Hematopoietic multipotent progenitor cell treated with erythropoietin and hydrocortisone succinate and interleukin-3 and kit ligand, for 17 days (in vitro differentiated cells): Measurements from ENCODE around the gene HOXA9.

ENCODE experiments used
- DNase-seq: peaks from one replicate; pipeline ENCODE4 v3.0.0-alpha.2; 2015; ENCODE audit warnings: low spot score

HOXA9 gene

DNA sequence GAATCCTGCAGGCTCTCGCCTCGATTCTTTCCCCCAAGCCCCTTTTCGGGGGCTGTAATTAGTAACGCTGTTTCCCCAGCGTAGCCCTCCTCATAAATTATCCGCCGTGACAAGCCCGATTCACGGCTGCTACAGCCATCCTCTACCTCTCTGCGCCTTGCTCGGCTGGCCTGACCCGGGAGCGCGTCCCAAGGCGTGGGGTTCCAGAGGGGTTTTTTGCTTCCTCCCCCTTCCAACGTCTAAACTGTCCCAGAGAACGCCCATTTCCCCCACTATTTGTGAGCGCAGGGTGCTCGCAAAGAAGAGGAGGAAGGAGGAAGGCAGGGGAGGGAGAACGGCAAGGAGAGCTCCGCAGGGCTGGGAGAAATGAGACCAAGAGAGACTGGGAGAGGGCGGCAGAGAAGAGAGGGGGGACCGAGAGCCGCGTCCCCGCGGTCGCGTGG, 22.7 kb downstream of the HOXA9 start:
- DNase-seq = no peak

DNA sequence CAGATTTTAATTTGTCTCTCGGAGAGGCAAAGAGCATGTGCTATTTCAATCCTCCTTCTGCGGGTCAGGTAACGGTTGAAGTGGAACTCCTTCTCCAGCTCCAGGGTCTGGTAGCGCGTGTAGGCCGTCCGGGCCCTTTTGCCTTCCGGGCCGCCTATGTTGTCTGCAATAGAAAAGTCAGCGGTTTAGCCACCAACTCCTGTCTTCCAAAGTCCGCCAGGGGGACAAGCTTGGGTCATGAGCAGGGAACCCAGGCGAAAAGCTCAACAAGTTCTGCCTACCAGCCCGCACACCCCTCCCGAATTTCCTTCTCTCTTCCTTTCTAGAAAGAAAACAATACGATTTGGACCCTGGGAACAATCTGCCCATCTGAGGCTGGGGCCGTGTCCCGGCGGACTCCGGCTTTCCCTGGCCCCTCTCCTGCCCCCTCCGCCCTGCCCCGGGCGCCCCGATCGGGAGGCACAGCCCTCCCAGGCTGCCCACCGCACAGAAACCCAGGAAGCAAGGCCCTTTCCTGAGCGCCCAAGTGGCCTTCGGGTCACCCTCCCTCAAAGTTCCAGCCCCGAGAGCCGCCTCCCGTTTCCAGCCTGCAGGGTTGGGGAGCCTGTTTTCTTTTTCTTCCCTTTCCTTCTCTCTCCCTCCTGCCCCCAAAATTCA, 23.3 kb downstream of the HOXA9 start:
- no peak for DNase-seq

DNA sequence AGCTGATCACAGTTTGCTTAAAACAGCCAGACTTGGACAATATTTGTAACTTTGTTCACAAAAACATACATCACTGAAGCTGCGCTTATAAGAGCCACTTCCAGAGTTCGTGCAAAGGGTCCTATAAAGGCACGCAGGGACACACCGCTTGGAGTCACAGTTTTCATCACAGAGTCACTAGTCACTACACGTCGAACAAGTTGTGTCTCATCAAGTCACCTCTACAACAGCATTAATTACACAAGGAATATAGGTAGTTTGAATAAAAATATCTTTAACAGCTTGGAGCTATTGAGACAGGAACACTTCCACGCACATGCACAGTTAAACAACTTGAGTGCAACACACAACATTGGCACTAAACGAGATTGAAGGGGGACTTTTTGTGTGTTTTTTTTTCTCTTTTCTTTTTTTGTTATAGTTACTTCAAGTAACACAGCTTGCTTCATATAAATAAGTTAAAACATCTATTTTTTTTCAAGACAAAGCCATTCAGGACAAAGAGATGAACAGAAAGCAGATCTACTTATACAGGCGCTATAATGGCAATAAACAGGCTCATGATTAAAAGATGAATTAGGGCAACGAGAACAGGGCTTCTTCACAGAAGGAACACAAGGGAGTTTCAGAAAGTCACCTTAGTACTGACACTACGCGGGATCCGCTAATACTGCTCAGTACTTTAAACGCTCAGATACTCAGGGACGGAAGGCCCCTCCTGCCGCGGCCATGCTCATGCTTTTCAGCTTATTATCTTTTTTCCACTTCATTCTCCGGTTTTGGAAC, 24.0 kb downstream of the HOXA9 start:
- DNase-seq = no peak

DNA sequence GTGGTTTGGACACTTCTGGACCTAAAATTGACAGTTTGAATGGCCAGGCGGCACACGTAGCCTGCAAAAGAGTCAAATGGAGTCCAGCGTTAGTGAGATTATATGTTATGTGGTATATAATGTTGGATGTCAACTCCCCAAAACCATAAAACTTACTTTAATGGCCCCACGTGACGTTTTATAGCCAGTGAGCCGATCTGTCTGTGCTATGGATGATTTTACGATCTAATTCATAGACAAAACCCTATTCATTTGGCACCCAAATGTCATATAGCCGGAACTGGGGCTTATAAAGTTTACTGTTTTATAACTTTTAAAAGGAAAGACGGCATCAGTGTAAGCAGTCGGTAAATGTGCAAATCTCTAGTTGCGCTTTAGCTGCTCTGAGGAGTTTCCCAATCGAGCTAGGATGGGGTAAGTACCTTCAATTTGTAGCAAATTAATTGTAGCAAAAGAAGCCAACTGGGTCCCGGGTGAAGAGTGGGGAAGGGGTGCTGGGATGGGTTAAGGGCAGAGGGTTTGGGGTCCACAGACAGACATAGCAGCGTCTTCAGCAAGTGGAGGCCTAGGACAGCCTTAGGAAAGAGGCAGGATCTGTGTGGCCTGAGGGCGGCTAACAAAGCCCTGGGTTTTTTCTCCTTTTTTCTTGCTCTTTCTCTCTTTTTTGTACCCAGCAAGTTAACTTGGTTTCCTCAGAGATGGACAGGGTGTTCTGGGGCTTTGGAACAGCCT, 25.0 kb downstream of the HOXA9 start:
- no peak for DNase-seq

DNA sequence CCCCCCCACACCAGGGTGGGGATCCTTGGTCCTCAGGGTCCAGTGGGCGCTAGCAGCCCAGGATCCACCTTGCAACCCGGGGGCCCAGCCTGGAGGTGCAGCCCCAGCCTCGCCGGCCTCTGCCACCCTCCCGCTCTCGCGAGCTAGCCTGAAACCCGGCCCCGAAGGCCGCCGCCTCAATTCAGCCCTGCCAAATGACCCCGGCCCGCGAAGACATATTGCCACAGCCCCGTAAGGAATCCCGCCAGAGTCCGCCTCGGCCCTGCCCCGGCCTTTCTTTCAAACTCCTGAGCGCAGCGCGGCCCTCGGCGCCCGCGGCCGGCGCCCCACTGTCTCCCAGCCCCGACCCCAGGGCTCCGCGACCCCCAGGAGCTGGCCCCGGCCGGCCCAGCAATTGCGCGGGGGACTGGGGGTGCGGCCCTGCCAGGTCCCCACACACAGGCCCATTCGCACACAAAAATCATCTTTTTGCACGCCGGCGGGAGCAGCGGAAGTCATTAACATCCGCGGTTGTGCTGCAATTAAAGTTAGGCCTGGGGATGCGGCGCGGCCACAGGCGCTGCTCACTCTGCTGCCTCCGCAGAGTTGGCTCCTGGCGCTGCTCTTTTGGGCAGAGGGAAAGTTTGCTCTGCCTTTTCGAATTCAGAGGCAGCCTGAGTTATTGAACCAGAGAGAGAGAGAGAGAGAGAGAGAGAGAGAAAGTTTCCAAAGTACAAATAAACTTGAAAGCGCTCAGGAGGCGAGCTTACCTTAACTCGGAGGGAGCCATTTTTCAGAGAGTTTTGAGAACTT, 25.8 kb downstream of the HOXA9 start:
- DNase-seq = no peak

DNA sequence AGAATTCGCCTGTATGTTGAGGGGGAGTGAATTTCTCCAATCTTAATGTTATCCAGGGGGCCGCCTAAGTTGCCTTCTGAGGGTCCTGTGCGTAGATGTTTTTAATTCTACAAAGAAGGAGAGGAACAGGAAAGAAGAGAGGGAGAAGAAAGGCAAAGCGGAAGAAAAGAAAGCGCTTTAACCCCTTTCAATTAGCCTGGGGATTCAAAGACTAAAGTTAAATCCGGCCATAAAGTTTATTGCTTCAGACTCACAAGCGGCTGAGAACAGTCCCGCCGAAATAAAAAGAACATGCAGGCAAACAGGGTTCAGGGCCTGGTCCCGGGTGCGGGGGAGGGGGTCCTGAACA, 26.4 kb downstream of the HOXA9 start:
- no peak for DNase-seq

DNA sequence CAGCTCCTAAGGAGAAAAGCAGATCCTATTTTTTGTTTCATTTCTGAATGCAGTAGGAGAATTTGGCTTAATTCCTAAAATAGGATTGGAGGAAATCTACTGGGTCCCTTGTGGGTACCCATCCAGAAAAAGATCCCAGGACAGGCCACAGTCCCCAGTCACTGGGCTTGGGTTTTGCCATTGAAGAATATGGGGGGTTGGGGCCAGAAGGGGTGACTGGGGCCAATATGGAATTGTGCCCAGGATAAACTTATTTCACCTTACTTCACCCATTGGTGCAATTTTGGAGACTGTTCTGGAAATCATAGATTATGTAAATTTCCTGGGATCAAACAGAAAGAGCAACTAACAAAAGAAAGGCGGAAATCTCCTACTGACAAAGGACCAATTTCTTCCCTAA, 26.9 kb downstream of the HOXA9 start:
- DNase-seq = no peak

DNA sequence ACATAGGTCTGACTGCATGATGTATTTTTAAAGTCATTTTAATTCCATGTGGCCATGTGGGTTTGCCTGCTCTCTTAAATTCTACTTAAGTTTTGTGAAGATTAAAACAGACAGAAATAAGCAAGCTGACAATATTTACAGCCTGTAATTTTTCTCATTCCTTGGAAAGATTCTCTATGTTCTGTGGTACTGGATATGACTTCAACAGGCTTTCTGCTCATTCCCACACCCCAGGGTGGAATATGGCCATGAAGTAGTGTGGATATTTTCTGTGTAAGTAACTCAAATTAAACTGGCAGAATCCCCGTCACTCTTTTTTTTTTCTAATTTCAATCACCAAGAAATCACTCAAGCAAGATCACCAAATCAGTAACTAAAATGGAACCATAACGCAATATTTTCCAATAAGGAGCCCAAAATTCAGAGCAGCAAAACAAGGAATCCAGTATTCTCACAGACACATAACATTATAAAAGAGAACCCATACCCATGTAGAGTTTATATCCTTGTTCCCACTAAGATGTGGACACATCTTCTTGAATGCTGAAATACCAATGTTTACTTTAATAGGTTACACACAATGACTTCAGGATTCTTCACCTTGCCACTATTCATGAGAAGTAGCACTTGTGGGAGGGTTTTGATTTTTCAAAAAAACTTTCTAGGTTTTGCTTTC, 27.6 kb downstream of the HOXA9 start:
- DNase-seq = no peak

DNA sequence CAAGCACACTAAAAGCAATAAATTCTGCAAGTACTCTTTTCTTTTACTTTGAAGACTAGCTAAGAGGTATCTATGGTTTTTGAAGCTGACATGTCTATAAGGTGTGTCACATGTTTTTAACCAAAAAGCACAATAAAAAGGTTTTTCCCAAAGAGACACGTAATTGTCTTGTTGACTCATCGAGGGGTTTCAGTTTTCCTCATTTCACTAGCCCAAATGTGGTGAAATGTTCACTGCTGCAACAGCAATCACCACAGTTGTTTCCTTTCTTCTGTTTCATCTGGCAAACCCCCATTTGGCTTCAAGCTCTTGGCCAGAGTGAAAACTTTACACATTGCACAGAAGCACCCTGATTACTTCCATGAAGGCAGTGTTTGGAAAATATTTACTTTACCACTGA, 30.9 kb downstream of the HOXA9 start:
- DNase-seq = no peak

DNA sequence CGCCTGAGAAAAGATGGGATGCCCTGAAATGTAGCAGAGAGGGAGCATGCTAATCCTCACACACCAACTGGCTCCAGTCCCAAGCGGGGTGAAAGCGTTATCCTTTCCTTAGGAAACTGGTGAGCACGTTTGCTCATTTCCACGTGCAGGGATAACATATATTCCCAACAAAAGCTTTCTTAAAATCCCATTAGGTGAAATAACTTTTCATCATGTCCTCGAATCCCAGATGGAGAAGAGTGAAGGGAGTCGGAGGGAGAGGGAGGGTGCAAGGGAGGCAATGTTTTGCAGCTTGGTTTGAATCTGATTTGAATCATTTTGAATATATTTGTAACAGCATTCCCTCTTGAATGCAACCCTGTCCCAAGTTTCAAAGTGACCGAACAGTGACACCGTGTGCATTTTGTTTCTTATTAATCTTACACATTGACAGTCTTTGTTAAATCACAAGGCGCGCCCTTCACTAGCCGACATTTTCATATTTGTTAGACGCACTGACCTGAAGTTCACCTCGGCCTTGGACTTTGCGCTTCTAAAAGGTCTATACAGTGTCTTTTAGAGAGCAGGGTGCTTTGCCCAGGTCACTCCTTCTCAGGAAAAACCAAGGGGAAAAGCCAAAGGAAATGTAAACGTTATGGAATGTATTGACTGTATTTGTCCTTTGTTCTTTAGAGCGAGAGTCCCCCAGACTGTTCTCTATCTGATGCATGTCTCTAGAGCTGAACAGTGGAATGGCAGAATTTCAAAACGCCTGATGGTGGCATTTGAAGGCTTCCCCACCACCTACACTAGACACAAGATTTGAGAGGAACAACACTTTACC, 31.7 kb downstream of the HOXA9 start:
- DNase-seq = no peak

DNA sequence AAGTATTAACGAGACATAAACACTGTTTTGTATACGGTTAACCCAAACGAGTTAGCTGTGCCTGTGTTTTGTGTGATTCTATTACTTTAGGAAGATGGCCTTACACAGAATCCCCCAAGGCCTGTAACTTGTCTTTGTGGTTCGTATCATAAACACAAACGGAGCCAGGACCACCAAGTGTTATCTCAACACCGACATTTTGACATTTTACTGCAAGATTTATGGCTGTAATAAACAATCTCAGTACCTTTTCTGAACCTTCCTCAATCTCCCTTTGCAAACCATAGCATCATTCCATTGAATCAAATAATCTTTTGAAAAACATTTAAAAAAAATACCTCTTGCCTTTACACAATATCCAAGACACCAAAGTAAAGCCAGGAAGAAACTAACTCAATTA, 32.4 kb downstream of the HOXA9 start:
- no peak for DNase-seq

DNA sequence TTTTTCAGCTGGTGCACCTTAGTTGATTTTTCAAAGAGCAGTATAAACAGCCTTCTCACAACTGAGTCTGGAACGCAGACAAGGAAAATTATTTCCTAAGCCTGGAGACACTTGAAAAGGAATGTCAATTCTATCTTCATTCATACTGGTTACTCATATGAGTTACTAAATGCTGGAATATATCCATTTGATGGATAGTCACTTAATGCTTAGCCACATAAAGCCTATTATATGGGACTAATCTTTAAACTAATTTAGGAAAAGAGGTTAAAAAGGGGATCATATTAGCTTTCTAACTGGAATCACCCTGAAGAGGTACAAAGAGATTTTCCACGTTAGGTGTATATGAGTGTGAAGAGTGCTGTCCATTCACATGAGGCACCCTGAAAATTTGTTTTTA, 33.1 kb downstream of the HOXA9 start:
- no peak for DNase-seq

DNA sequence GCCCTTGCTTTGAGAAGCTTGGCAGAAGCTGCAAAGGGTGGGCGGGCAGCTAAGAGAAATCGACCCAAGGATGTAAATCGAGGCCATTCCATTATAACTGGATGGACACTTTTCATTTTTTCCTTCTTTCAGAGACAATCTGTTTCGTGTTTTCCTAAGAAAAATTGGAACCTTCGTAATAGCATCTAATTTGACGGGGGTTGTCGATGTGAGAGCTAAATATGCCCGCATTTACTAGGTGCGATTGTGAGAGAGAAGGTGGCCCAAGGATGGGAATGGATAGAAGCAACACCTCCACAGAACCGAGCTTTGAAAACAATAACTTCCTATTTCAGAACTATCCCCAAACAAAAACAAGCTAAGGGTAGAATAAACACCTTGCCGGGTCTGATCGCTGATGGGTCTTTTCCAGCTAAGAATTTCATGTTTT, 33.9 kb downstream of the HOXA9 start:
- no peak for DNase-seq

DNA sequence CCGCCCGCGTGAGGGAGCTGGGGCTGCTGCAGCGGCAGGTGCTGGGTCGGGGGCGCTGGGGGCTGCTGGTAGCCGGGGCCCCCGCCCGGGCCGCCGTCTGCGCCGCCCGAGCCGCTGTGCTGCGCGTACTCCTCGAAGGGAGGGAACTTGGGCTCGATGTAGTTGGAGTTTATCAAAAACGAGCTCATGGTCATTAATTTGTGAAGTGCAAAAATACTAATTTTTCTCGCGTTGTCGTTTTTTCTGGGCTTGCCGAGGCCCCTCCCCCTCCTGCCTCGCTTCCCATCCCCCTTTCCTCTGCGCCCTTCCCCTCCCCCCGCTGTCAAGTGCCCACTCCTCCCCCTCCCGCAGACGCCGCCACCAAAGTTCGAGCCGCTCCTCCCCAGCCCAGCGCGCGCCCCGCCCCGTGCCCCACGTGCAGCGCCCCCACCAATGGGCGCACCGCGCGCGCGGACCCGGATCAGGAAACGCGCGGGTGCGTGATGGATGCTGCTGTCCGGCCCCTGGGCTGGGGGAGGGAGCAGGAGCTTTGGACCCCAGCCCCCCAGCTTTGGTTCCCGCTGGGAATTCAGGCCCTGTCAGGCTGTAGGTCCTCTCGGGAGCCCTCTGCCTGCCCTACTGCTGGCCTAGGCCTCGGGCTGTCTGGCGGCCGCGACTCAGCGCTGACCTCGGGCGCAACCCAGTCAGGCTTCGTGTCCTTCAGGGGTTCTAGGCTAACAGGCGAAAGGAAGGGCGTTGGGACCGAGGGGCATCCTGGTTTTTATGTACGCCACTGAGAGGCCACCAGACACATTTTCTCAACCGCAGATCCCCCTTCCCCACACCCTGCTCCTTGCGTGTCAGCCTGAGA, 34.6 kb downstream of the HOXA9 start, which contains the start of gene HOXA4:
TSS of gene HOXA4 (minus strand) at position 218 of the 850 bp plus-strand sequence. CDS start at position 194, 24 bp downstream.
- peak; percentile 33 for DNase-seq

DNA sequence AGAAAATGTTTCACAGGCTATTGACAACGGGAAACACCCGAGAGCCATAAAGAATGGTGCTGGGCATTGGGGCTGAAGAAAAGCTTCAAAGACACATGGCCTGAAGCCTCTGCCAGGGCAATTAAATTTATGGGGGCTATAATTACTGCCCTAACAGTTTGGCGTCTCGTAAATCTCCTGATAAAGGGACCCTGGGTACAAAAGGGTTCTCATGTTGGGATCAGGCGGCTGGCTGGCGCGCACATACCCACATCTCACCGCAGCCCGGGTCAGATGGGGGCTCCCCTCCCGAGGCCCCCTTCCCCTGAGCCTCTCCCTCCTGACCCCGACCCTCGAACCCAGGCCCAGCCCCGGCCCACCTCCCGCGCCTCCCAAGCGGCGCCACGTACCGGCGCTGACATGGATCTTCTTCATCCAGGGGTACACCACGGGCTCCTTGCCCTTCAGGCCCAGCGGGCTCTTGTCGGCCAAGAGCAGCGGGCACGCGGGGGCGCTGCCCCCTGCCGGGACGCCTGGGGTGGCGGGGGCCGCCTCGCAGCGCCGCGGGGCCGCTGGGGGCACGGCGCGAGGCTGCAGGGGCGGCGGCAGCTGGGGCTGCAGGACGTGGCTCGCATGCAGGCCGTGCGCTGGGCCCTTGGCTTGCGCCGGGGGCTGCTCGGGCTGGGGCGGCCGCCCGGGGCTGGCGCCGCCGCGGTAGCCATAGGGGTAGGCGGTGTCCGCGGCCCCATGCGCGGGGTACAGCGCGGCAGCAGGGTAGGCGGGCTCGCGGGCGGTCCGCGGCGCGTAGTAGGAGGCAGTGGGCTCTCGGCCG, 35.4 kb downstream of the HOXA9 start:
- DNase-seq = no peak

DNA sequence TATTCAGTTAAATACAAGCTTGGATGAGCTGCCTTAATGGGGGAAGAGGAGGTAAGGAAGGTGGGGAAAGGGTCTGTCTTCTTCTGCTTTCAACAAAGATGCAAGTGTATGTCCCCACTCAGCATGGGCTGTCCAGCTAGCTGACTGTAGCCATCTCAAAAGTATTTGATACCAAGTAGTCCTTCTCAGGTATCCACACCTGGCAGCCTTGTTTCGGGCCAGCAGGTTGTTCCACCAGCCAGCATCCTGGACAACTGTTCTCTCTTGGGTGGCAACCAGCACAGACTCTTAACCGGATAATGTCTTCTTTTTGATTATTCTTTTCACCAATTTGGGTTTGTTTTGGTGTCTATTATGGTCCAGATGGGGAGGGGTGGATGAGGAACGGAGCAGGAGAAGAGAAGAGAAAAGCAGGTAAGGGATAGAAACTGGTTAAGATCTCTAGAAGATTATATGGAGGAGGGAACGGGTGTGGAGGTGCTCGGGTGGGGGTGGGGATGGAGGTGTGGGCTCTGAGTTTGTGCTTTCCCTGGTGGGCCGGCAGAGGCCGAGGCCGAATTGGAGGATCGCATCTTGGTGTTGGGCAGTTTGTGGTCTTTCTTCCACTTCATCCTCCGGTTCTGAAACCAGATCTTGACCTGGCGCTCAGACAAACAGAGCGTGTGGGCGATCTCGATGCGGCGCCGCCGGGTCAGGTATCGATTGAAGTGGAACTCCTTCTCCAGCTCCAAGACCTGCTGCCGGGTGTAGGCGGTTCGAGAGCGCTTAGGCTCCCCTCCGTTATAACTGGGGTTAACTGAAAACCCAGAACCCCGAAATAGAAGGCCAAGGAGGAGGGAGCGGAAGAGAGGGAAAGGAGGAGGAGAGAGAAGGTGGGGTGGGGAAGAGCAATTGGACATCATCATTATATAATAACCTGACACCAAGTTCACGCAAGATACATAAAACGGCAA, 36.3 kb downstream of the HOXA9 start:
- no peak for DNase-seq

DNA sequence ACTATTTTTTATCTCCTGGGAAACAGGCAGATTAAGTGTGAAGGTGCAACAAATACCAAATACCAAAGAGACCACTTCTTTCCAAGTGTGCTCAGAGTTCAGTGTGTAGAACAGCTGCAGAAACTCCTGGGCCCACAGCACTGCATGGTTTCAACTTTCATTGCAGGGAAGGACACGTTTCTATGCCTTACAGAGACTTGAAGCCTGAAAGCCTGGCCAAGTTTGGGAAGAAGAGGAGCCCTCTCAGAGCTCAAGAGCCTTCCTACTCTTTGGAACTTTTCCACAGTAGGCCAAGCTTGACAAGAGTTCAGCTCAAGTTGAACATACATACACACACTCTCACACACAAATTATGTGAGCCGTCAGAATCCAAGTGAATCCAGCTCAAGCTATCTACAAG, 37.3 kb downstream of the HOXA9 start:
- DNase-seq = no peak
